GM12878 (cell line): Measurements from ENCODE around the gene GCC1. TPM values are rescaled to one million over a fixed set of nuclear protein-coding genes. Genes with fewer than 3 reads are reported as not detected.

Source experiments
- BACH1 ChIP-seq: fragments of 450-650 bp; IDR thresholded peaks from 2 replicates; pipeline ENCODE4 v1.6.1; 2017; ENCODE audit warnings: mild to moderate bottlenecking, borderline replicate concordance
- CREB1 ChIP-seq: IDR thresholded peaks from 2 replicates; pipeline ENCODE4 v1.6.1; 2012; ENCODE audit warnings: low read depth, mild to moderate bottlenecking, inconsistent platforms
- CREM ChIP-seq: IDR thresholded peaks from 2 replicates; pipeline ENCODE4 v1.6.1; 2014; ENCODE audit warnings: antibody characterized with exemption, low read depth
- GABPA ChIP-seq: IDR thresholded peaks from 2 replicates; pipeline ENCODE4 v1.6.1; 2014; ENCODE audit warnings: antibody characterized with exemption, low read depth, mild to moderate bottlenecking, inconsistent platforms
- IKZF1 ChIP-seq: fragments of 450-650 bp; conservative IDR thresholded peaks from 2 replicates; pipeline ENCODE4 v1.6.1; 2017; ENCODE audit warnings: antibody characterized with exemption, mild to moderate bottlenecking
- IKZF2 ChIP-seq, 2 experiments: fragments of 450-650 bp; IDR thresholded peaks; 2 replicates each; pipeline ENCODE4 v1.6.1; 2017; ENCODE audit warnings: mild to moderate bottlenecking in 2 of 2, moderate library complexity in 2 of 2
- JUND ChIP-seq: IDR thresholded peaks from 2 replicates; pipeline ENCODE4 v1.6.1; 2012; ENCODE audit warnings: low read depth, mild to moderate bottlenecking, low read length, improper control_type of control experiment, moderate library complexity
- MXI1 ChIP-seq: fragments of 150-350 bp; IDR thresholded peaks from 2 replicates; pipeline ENCODE4 v1.6.1; 2011; ENCODE audit warnings: low read depth, mild to moderate bottlenecking, inconsistent platforms, low read length, improper control_type of control experiment
- NBN ChIP-seq: fragments of 450-650 bp; IDR thresholded peaks from 2 replicates; pipeline ENCODE4 v1.6.1; 2016
- PML ChIP-seq: IDR thresholded peaks from 2 replicates; pipeline ENCODE4 v1.6.1; 2012; ENCODE audit warnings: low read length, inconsistent platforms
- POLR2AphosphoS2 ChIP-seq: IDR thresholded peaks from 2 replicates; pipeline ENCODE4 v1.6.1; 2011; ENCODE audit warnings: low read depth, mild to moderate bottlenecking, low read length, improper control_type of control experiment, moderate library complexity
- POU2F2 ChIP-seq: IDR thresholded peaks from 3 replicates; pipeline ENCODE4 v1.6.1; 2011; ENCODE audit warnings: low read depth, mild to moderate bottlenecking, low read length, borderline replicate concordance
- RBBP5 ChIP-seq: fragments of 200-600 bp; sonication (generic); conservative IDR thresholded peaks from 2 replicates; pipeline ENCODE4 v1.6.1; 2016
- SIN3A ChIP-seq: IDR thresholded peaks from 2 replicates; pipeline ENCODE4 v1.6.1; 2012; ENCODE audit warnings: low read depth, low read length, improper control_type of control experiment
- SMAD1 ChIP-seq: fragments of 450-650 bp; IDR thresholded peaks from 2 replicates; pipeline ENCODE4 v1.6.1; 2018; ENCODE audit warnings: mild to moderate bottlenecking, low read depth; ENCODE audit not compliant: partially characterized antibody
- SUZ12 ChIP-seq: fragments of 200-600 bp; sonication (generic); IDR thresholded peaks from one replicate; pipeline ENCODE4 v1.6.1; 2018; ENCODE audit warnings: antibody characterized with exemption, mild to moderate bottlenecking; ENCODE audit not compliant: unreplicated experiment
- TCF12 ChIP-seq: IDR thresholded peaks from 2 replicates; pipeline ENCODE4 v1.6.1; 2011; ENCODE audit warnings: low read depth, mild to moderate bottlenecking, low read length
- polyA plus RNA-seq, 11 experiments: library from polyadenylated mRNA; depleted of rRNA in 4 of 11; unstranded in 6 of 11; stranded (reverse) in 5 of 11; fragments of >200 nt; fragmentation: Nextera tagmentation in 4 of 11; fragmentation: Illumina TruSeq in 1 of 11; extraction: Ambion mirVana in 4 of 11; extraction: Trizol in 1 of 11; gene quantifications; 1 replicate in 1 of 11; 2 replicates in 10 of 11; pipeline versions ENCODE4 v1.2.1 to v1.2.3, GENCODE V29; 2011 to 2016; ENCODE audit warnings: inconsistent platforms in 2 of 11, missing spikeins in 2 of 11, low read depth in 1 of 11
- total RNA-seq, 4 experiments: library from RNA; depleted of rRNA in 3 of 4; stranded (reverse); fragments of >200 nt in 3 of 4; fragmentation: Illumina TruSeq in 1 of 4; extraction: Trizol in 1 of 4; gene quantifications; 2 replicates each; pipeline versions ENCODE4 v1.2.1 to v1.2.3, GENCODE V29; 2013 to 2021
- TF ChIP-seq, protein P1 (sequence below): IDR thresholded peaks from 2 replicates; pipeline ENCODE4 v1.6.1; 2011; ENCODE audit warnings: borderline replicate concordance, low read depth, mild to moderate bottlenecking, moderate library complexity, mixed read lengths, low read length; ENCODE audit not compliant: insufficient read depth; ENCODE audit errors: extremely low read length
- TF ChIP-seq, protein P2 (sequence below): IDR thresholded peaks from 2 replicates; pipeline ENCODE4 v1.6.1; 2012; ENCODE audit warnings: low read depth, low read length, improper control_type of control experiment
- TF ChIP-seq, protein P3 (sequence below): fragments of 450-650 bp; IDR thresholded peaks from 2 replicates; pipeline ENCODE4 v1.6.1; 2016; ENCODE audit warnings: mild to moderate bottlenecking
- TF ChIP-seq, protein P4 (sequence below): IDR thresholded peaks from 2 replicates; pipeline ENCODE4 v1.6.1; 2012; ENCODE audit warnings: low read depth, low read length, improper control_type of control experiment
- TF ChIP-seq, protein P5 (sequence below): fragments of 450-650 bp; formaldehyde crosslinking; IDR thresholded peaks from 2 replicates; pipeline ENCODE4 v1.5.0; 2022; ENCODE audit warnings: mild to moderate bottlenecking, missing genetic modification characterization

GCC1 gene
- total and polyA plus RNA-seq, 10 of the 15 experiments (the other 5 are each of a cell fraction or from before 2014, with no cell fraction given), result 1.8 to 17.2 (median 9.0) TPM

DNA sequence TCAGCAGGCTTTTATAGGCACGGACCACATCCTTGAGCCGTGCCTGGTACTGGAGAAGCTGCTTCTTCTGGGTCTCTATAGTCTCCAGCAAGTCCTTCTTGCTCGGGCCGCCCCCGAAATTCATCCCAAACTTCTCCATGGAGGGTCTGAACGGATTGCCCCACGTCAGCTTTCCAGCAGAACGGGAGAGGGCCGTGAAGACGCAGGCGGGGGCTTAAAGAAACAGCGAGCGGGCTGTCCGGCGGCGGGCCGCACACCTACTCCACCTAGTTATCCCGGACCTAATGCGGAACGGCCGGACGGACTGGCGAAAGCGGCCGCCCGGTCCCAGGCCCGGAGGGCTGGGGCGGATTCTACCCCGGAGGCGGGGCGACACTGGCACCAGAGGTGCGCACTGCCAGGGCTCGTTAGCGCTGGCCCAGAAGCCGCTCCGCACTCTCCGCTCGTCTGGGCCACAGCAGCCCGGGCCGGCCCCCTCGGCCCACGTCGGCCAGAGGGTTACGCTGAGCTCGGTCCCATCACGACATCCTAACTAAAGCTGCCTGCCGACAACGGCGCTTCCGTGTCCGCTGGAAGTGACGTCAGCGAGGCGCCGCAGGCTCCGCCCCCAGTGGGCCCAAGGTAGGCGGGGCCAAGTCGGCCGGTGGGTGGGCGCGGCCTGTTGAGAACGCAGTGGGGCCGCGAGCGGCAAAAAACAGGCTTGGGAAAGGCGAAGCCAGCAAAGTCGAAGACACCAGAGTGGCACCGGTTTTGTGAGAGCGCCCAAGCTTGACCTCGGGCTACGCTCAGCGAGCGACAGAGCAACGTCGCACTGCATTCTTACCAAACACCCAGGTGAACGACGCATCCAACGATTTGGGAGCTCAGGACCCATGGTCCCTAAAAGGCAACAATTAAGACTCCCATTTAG is at the start of gene GCC1 (continued):
- TF ChIP-seq, protein P1, sequence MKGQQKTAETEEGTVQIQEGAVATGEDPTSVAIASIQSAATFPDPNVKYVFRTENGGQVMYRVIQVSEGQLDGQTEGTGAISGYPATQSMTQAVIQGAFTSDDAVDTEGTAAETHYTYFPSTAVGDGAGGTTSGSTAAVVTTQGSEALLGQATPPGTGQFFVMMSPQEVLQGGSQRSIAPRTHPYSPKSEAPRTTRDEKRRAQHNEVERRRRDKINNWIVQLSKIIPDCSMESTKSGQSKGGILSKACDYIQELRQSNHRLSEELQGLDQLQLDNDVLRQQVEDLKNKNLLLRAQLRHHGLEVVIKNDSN, result no peak
- TF ChIP-seq NBN (peak; percentile 76), SIN3A (peak; percentile 71; the same call in 1 of the 2 replicates), RBBP5 (0 out of 2 replicates have a peak, but pooled peaks have one; percentile 42), BACH1 (peak; percentile 87), POU2F2 (0 out of 3 replicates have a peak, but pooled peaks have one; percentile 14), SMAD1 (no peak), SUZ12 (no peak), MXI1 (0 out of 2 replicates have a peak, but pooled peaks have one; percentile 16), IKZF1 (peak; percentile 72), PML (0 out of 2 replicates have a peak, but pooled peaks have one; percentile 59), TCF12 (no peak), JUND (no peak), CREB1 (peak; percentile 96), CREM (peak; percentile 98), POLR2AphosphoS2 (peak; percentile 65; the same call in 1 of the 2 replicates), IKZF2 (IDR thresholded peaks at IDR 0.05) (no peak), GABPA (peak; percentile 88)
- TF ChIP-seq, protein P2, sequence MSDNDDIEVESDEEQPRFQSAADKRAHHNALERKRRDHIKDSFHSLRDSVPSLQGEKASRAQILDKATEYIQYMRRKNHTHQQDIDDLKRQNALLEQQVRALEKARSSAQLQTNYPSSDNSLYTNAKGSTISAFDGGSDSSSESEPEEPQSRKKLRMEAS, result peak; percentile 41; the same call in 1 of the 2 replicates
- TF ChIP-seq, protein P3, sequence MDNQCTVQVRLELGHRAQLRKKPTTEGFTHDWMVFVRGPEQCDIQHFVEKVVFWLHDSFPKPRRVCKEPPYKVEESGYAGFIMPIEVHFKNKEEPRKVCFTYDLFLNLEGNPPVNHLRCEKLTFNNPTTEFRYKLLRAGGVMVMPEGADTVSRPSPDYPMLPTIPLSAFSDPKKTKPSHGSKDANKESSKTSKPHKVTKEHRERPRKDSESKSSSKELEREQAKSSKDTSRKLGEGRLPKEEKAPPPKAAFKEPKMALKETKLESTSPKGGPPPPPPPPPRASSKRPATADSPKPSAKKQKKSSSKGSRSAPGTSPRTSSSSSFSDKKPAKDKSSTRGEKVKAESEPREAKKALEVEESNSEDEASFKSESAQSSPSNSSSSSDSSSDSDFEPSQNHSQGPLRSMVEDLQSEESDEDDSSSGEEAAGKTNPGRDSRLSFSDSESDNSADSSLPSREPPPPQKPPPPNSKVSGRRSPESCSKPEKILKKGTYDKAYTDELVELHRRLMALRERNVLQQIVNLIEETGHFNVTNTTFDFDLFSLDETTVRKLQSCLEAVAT, result peak; percentile 95
- TF ChIP-seq, protein P4, sequence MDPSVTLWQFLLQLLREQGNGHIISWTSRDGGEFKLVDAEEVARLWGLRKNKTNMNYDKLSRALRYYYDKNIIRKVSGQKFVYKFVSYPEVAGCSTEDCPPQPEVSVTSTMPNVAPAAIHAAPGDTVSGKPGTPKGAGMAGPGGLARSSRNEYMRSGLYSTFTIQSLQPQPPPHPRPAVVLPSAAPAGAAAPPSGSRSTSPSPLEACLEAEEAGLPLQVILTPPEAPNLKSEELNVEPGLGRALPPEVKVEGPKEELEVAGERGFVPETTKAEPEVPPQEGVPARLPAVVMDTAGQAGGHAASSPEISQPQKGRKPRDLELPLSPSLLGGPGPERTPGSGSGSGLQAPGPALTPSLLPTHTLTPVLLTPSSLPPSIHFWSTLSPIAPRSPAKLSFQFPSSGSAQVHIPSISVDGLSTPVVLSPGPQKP, result peak; percentile 59; the same call in 1 of the 2 replicates
- TF ChIP-seq, protein P5, sequence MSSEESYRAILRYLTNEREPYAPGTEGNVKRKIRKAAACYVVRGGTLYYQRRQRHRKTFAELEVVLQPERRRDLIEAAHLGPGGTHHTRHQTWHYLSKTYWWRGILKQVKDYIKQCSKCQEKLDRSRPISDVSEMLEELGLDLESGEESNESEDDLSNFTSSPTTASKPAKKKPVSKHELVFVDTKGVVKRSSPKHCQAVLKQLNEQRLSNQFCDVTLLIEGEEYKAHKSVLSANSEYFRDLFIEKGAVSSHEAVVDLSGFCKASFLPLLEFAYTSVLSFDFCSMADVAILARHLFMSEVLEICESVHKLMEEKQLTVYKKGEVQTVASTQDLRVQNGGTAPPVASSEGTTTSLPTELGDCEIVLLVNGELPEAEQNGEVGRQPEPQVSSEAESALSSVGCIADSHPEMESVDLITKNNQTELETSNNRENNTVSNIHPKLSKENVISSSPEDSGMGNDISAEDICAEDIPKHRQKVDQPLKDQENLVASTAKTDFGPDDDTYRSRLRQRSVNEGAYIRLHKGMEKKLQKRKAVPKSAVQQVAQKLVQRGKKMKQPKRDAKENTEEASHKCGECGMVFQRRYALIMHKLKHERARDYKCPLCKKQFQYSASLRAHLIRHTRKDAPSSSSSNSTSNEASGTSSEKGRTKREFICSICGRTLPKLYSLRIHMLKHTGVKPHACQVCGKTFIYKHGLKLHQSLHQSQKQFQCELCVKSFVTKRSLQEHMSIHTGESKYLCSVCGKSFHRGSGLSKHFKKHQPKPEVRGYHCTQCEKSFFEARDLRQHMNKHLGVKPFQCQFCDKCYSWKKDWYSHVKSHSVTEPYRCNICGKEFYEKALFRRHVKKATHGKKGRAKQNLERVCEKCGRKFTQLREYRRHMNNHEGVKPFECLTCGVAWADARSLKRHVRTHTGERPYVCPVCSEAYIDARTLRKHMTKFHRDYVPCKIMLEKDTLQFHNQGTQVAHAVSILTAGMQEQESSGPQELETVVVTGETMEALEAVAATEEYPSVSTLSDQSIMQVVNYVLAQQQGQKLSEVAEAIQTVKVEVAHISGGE (CRISPR knock-in tag), result peak; percentile 80
